Duodenal mucosa (tissue), 2 donors: ENCODE data around the gene CTSG.
"Not testable (repeated sequence)": the region's sequence is repeated elsewhere in the genome, so short reads cannot be mapped to it uniquely, and the experiment has no call there.

Experiments used
- H3K27ac ChIP-seq: one replicate; pipeline ENCODE4 v1.7.0; 2013; ENCODE audit warnings: low read depth, low read length
- H3K27me3 ChIP-seq, 2 donors: one replicate each; pipeline ENCODE4 v1.7.0; 2013; ENCODE audit warnings: low read length in 2 of 2, control low read depth in 1 of 2; ENCODE audit not compliant: insufficient read depth in 2 of 2, control insufficient read depth in 1 of 2
- H3K36me3 ChIP-seq, 2 donors: one replicate each; pipeline ENCODE4 v1.7.0; 2013; ENCODE audit warnings: low read length in 2 of 2, control low read depth in 1 of 2; ENCODE audit not compliant: insufficient read depth in 2 of 2, control insufficient read depth in 1 of 2
- H3K4me1 ChIP-seq, 2 donors: one replicate each; pipeline ENCODE4 v1.7.0; 2013; ENCODE audit warnings: low read length in 2 of 2, control low read depth in 1 of 2; ENCODE audit not compliant: insufficient read depth in 2 of 2, control insufficient read depth in 1 of 2
- H3K4me3 ChIP-seq, 2 donors: one replicate each; pipeline ENCODE4 v1.7.0; 2013; ENCODE audit warnings: low read length in 2 of 2, low read depth in 1 of 2
- H3K9ac ChIP-seq, 2 donors: one replicate each; pipeline ENCODE4 v1.7.0; 2013; ENCODE audit warnings: low read length in 2 of 2, low read depth in 1 of 2
- H3K9me3 ChIP-seq, 2 donors: one replicate each; pipeline ENCODE4 v1.7.0; 2013; ENCODE audit warnings: low read length in 2 of 2, control low read depth in 1 of 2; ENCODE audit not compliant: control insufficient read depth in 1 of 2

Gene CTSG

DNA sequence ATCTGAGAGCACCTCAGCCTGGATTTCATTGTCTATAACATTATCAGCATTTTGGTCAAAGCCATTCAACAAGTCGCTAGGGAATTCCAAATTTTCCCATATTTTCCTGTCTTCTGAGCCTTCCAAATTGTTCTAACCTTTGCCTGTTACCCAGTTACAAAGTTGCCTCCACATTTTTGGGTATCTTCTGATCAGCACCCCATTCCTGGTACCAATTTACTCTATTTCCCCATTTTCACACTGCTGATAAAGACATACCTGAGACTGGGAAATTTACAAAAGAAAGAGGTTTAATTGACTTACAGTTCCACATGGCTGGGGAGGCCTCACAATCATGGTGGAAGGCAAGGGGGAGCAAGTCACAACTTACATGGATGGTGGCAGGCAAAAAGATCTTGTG lies 27.0 kb downstream of the CTSG start:
- not testable (repeated sequence) for H3K9ac ChIP-seq, H3K4me3 ChIP-seq, H3K9me3 ChIP-seq, H3K36me3 ChIP-seq, H3K27ac ChIP-seq, H3K27me3 ChIP-seq, H3K4me1 ChIP-seq

DNA sequence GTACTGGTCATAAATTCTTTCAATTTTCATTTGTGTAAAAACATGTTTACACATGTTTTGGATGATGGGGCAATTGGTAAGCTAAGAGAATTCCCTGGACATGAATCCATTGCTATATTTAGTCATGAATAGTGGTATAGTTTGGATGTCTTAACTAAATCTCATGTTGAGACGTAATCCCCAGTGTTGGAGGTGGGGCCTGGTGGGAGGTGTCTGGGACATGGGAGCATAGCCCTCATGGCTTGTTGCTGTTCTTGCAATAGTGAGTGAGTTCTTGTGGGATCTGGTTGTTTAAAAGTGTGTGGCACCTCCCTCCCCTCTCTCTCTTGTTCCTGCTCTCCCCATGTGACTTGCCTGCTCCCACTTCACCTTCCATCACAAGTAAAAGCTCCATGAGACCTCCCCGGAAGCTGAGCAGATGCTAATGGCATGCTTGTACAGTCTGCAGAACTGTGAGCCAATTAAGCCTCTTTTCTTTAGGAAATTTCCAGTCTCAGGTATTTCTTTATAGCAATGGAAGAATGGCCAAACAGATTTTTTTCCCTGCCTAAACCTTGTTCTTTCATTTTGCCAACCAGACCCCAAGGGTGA lies 33.6 kb downstream of the CTSG start:
- Histone ChIP-seq H3K9ac (no peak overlapping the region), H3K36me3 (no peaks in the 10 kb centered on the region), H3K4me1 (no peaks in the 10 kb centered on the region), H3K4me3 (no peak overlapping the region), H3K27me3 (no peaks in the 10 kb centered on the region), H3K9me3 (no peaks in the 10 kb centered on the region), H3K27ac (no peak overlapping the region)

DNA sequence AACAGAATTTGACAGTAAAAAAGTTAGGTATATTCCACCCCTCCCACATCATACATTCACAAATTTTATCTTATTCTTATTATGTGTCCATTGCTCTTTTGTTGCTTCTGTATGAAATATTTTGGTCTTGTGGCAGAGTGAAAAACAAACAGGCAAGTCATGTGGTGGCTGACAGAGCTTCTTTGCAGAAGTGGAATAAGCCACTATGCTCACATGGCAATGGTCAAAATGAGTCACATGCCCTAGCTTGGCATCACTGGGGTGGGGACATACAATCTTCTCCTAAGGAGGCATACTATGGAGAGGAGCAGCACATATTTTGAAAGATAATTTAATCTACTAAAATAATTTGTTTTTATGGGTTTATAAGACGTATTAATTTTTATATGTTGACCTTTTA lies 40.3 kb downstream of the CTSG start:
- no peaks in the 10 kb centered on the region for H3K36me3 ChIP-seq
- no peaks in the 10 kb centered on the region for H3K4me1 ChIP-seq
- H3K27me3 ChIP-seq = peaks cover 0 to 5% of the 10 kb centered on the region in 2 donors
- no peak overlapping the region for H3K27ac ChIP-seq
- H3K9me3 ChIP-seq = no peaks in the 10 kb centered on the region
- H3K9ac ChIP-seq = no peak overlapping the region
- H3K4me3 ChIP-seq = no peak overlapping the region

DNA sequence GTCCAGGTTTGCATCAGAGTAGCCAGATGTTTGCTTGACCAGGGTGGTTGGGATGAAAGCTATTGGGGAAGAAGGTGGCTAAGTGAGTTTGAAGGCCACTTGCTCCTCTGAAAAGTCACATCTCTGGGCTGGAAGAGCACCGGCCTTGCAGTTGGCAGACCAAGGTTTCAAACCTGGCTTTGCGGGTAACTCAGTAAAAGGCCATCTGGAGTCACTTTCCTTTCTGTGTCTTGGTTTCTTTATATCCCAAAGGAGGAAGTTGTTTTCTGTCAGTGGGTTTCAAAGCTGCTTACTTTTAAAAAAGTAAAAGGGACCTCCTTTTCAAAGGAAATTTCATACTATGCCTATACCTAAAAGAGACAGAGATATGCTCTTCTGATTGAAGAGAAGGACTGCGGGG lies 41.8 kb downstream of the CTSG start:
- H3K4me3 ChIP-seq = no peak overlapping the region
- H3K9me3 ChIP-seq = no peaks in the 10 kb centered on the region
- H3K27ac ChIP-seq = no peak overlapping the region
- no peak overlapping the region for H3K9ac ChIP-seq
- H3K4me1 ChIP-seq = no peaks in the 10 kb centered on the region
- H3K36me3 ChIP-seq = no peaks in the 10 kb centered on the region
- H3K27me3 ChIP-seq = peaks cover 0 to 5% of the 10 kb centered on the region in 2 donors

DNA sequence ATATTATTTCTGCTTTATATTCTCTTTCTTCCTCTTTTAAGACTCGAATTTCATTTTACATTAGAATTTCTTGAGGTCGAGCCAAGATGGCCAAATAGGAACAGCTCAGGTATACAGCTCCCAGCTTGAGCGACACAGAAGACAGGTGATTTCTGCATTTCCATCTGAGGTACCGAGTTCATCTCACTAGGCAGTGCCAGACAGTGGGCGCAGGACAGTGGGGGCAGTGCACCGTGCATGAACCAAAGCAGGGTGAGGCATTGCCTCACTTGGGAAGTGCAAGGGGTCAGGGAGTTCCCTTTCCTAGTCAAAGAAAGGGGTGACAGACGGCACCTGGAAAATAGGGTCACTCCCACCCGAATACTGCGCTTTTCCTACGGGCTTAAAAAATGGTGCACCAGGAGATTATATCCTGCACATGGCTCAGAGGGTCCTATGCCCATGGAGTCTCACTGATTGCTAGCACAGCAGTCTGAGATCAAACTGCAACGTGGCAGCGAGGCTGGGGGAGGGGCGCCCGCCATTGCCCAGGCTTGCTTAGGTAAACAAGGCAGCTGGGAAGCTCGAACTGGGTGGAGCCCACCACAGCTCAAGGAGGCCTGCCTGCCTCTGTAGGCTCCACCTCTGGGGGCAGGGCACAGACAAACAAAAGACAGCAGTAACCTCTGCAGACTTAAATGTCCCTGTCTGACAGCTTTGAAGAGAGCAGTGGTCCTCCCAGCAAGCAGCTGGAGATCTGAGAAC lies 50.0 kb downstream of the CTSG start:
- not testable (repeated sequence) for H3K9me3 ChIP-seq, H3K36me3 ChIP-seq, H3K4me3 ChIP-seq, H3K4me1 ChIP-seq, H3K27ac ChIP-seq, H3K27me3 ChIP-seq, H3K9ac ChIP-seq
